CD4-positive, alpha-beta T cell treated with Interleukin-2 at 100 ng/mL for 4 hours (primary cell): ENCODE data around the gene SNIP1.
"Not testable (repeated sequence)": the region's sequence is repeated elsewhere in the genome, so short reads cannot be mapped to it uniquely, and the experiment has no call there.

Source experiments
- DNase-seq: peaks from one replicate; pipeline ENCODE4 v3.0.0-alpha.2; 2020; ENCODE audit warnings: low spot score

SNIP1 gene

GRCh38 chr1:37513795-37514349, 40.2 kb downstream of the SNIP1 start:
- DNase-seq = peak; percentile 64

GRCh38 chr1:37509181-37509580, 44.9 kb downstream of the SNIP1 start:
- DNase-seq = no peak

GRCh38 chr1:37506740-37507139, 47.4 kb downstream of the SNIP1 start:
- DNase-seq = no peak

- not testable (repeated sequence) for DNase-seq
Measured at GRCh38 chr1:37502791-37503190, 51.3 kb downstream of the SNIP1 start.

- DNase-seq = no peak
Measured at GRCh38 chr1:37502104-37502503, 52.0 kb downstream of the SNIP1 start.

GRCh38 chr1:37501661-37502060, 52.4 kb downstream of the SNIP1 start:
- DNase-seq = no peak

GRCh38 chr1:37498872-37499617, 55.0 kb downstream of the SNIP1 start:
- DNase-seq = no peak

GRCh38 chr1:37497832-37498231, 56.3 kb downstream of the SNIP1 start:
- DNase-seq = no peak

GRCh38 chr1:37495875-37496274, 58.2 kb downstream of the SNIP1 start:
- no peak for DNase-seq

GRCh38 chr1:37493336-37494098, 60.6 kb downstream of the SNIP1 start:
- no peak for DNase-seq

GRCh38 chr1:37487619-37487984, 66.5 kb downstream of the SNIP1 start:
- DNase-seq = no peak

- DNase-seq = peak; percentile 79
Measured at GRCh38 chr1:37486680-37487618, 67.1 kb downstream of the SNIP1 start.

GRCh38 chr1:37485902-37486679, 68.0 kb downstream of the SNIP1 start:
- no peak for DNase-seq
